ENCODE data around the gene HIPK3.
"Not testable (repeated sequence)": the region's sequence is repeated elsewhere in the genome, so short reads cannot be mapped to it uniquely, and the experiment has no call there.

The HIPK3 gene

DNA sequence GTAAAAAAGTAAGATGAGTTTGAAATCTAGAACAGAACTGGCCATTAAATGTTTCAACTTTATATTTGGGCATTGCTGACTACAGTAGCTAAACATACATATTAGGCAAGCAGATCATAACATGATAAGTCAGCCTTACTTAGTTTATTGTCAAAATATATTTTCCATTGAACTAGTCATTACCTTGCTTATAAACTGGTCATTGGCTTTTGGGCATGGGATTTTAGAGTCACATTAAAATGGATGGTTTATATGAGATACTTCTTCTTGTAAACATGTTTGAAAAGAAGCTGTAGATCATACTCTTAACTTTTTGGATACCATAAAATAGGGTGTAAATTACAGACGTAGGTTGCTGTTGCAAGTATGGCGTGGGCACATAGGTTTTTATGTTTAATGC, 2.7 kb downstream of the HIPK3 start:
- DNase-seq, result no peak

DNA sequence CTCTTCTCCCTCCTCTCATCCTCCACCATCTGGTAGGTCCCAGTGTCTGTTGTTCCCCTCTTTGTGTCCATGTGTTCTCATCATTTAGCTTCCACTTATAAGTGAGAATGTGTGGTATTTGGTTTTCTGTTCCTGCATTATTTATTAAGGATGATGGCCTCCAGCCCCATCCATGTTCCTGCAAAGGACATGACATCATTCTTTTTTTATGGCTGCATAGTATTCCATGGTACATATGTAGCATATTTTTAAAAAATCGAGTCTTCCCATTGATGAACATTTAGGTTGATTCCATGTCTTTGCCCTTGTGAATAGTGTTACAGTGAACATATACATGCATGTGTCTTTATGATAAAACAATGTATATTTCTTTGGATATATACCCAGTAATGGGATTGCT, 4.2 kb downstream of the HIPK3 start:
- not testable (repeated sequence) for DNase-seq

DNA sequence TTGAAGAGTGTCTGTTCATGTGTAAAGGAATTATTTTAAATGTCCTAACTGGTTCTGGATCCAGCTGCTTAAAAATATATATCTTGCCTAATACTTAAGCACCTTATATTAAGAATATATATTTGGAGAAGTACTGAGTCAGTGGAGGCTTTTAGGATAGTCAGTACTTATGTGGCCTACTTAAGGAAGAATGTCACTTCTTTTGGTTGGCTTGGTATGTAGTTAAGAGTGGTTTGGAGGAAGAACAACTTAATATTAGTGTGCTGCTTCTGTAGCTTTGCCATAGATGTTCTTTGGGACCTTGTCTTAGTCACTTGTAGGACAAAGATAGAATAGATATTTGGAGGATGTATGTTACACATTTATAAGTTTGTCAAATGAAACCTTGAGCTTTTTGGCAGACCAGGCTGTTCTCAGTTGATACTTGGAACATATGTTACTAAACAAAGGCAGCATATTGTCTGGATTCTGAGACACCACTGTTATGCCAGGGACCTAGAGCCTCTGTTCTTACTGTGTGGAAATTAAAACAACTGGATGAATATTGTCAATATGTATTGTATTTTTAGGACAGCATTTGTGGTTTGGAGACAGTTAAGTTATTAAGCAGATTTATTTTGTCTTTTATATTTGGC, 4.9 kb downstream of the HIPK3 start:
- DNase-seq, result no peak

DNA sequence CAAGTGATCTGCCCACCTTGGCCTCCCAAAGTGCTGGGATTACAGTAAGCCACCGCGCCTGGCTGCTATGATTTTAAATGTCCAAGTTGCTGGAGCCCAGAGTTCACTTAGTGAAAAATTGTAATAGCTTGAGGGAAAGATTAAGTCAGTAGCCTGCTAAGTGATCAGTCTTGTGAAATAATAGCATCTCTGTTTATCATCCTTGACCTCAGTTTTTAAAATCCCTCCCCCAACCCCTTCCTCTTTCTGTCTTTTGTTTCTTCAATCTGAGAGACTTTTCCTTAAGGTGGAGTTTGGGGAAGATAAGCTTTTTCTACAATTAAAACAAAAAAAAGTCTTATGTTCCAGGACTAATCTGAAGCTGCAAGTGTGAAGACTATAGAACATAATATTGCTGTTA, 6.4 kb downstream of the HIPK3 start:
- no peak for DNase-seq

DNA sequence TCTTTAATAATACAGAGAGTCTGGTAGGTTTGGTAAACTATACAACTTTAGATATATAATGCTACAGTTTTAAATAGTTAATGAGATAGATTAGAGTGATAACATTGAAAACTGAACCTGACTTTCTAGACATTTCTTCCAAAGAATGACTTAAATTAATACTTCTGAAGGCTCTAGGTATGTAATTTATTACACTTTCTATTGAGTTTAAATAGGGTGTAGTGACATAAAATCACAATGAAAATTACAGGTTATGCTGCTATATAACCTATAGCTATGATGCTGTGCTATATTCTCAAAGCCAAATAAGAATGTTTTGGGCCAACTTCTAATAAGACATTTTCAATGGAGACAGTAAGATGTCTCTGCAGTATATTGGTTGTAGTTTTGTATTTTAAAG, 7.7 kb downstream of the HIPK3 start:
- no peak for DNase-seq

DNA sequence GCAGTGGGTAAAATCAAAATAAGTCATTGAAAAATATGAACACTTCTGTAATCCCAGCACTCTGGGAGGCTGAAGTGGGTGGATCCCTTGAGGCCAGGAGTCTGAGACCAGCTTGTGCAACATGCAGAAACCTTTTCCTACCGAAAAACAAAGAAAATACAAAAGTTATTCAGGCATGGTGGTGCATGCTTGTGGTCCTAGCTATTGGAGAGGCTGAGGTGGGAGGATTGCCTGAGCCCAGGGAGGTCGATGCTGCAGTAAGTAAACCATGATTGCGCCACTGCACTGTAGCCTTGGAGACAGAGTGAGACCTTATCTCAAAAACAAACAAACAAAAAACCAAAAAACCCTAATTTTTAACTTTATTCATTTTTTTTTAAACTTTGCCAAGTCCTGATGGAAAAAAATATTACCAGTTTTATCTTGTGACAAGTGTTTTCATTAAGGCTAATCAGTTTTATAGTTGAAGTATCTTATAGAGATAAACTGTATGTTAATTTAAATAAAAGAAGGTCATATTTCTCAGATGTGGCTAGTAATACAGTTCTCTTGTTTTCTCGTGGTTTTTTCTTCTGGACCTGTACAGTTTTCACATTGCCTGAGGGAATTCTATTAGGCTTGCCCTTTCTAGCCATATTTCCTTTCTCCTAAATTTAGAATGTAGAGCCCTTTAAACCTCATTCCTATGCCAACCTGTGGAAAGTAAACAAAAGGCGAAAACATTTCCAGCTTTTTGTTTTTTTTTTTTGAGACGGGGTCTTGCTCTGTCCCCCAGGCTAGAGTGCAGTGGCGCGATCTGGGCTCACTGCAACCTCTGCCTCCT, 9.4 kb downstream of the HIPK3 start:
- DNase-seq, result no peak

DNA sequence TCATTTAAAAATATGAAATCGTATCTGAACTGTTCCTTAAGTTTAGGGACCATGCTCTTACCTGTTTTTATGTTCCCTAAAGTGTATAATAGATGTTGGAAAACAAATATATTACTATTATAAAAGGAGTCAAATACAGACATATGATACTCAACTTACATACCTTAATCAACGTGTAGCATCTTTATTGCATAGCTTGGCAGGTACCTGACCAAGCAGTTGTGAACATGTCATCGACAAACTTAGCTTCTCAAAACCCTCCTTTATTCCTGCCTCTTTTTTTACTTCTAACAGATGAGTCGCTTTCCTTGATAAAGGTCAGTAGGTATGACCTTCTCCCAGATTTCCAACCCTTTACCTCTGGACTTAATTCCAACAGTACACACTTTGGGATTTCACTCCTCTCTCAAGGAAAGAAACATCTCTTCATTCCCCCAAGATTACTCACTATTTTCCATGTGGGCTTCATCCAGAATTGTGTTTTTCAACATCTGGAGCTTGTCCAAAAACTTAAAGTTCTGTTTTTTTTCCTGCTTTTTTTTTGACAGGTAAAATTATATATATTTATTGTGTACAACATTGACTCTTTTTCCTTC, 11.9 kb downstream of the HIPK3 start:
- DNase-seq, result no peak

DNA sequence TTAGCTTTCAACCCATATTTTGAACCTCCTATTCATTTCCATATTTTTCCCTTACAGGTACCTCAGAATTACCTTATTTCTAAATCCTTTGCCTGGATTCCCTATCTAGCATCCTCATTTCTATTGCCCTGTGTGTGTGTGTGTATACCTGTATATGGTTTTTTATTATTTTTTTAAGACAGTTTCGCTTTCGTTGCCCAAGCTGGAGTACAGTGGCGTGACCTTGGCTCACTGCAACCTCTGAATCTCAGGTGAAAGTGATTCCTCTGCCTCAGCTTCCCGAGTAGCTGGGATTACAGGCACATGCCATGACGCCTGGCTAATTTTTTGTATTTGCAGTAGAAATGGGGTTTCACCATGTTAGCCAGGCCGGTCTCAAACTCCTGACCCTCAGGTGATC, 12.6 kb downstream of the HIPK3 start:
- DNase-seq, result no peak

DNA sequence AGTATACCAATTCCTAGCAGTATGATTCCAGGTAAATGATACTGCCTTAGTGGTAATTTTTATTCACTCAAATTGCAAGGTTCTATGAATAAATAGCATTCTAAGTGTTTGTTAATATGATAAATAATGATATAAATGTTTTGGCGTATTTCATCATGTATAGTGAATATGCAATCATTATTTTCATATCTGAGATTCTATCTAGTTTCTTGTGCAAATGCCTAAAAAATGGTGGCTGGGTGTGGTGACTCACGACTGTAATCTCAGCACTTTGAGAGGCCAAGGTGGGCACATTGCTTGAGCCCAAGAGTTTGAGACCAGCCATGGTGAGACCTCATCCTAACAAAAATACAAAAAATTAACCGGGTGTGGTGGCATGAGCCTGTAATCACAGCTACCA, 13.9 kb downstream of the HIPK3 start:
- no peak for DNase-seq

DNA sequence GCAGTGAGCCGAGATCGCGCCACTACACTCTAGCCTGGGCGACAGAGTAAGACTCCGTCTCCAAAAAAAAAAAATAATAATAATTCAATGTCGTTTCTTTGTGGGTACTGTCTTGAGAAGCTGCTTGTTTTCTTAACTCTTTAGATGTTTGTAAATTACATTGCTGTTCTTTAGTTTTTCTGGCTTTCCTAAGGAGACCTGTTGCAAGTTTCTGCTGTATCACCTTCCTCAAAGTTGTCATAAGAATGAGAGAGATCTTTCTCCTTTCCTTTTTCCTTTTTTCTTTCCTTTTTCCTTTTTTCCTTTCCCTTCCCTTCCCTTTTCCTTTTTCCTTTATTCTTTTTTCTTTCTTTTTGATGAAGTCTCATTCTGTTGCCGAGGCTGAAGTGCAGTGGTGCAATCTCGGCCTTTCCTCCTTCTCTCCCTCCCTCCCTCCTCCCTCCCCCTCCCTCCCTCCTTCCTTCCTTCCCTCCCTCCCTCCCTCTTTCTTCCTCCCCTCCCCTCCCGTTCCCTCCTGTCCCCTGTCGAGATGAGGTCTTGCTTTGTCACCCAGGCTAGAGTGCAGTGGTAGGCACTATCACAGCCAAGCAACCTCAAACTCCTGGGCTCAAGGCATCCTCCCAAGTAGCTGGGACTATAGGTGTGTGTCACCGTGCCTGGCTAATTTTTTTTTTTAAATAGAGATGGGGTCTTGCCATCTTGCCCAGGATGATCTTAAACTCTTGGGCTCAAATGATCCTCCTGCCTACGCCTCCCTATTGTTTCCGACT, 15.3 kb downstream of the HIPK3 start:
- no peak for DNase-seq

DNA sequence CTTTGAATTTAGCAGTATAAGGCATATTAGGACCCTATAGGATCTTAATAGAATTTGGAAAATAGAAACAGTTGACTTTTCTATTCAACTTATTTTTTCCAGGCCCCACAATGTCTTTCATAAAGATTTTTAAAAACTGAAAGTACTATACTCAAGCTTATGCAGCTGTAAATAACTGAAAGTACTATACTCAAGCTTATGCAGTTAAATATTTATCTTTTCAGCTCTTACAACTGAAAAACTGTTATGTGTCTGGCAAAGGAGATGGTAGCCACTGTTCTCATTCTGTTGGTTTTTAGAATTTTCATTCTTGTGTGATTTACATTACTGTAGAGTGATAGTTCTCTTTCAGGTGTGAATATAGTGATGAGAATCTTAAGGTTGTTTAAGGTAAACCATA, 16.5 kb downstream of the HIPK3 start:
- no peak for DNase-seq

DNA sequence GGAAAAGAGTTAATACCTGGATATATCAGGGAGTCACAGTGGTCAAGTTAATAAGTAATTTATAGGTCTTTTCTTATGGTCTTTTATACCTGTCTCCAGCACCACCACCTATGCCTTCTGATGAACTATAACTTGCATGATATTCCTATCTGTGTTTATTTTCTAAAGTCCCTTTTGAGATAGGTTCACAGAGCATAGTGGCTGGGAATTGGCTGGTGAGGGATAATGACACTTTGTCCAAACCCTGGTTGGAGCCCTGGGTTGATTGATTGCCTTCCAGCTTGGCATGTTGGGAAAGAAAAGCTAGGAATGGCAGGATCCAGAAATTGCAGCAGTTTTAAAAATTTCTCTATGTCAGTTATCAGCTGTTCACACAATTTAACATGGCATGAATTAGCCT, 23.2 kb downstream of the HIPK3 start:
- DNase-seq, result no peak

DNA sequence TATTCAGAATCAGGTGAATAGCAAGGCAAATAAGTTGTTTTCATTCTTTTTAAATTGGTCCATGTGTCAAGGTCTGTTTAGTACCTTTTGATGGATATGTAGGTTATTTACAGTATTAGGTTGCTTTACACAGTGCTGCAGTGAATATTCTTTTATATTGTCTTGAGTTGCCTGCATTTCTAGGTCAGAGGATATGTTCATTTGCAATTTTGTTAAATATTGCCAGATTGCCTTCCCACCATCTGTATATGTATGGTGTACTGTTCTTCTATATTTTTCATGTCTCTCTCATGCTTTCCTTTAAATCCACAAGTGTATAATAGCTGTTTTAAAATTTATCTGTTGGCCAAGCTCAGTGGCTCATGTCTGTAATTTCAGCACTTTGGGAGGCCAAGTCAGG, 24.6 kb downstream of the HIPK3 start:
- DNase-seq, result no peak

DNA sequence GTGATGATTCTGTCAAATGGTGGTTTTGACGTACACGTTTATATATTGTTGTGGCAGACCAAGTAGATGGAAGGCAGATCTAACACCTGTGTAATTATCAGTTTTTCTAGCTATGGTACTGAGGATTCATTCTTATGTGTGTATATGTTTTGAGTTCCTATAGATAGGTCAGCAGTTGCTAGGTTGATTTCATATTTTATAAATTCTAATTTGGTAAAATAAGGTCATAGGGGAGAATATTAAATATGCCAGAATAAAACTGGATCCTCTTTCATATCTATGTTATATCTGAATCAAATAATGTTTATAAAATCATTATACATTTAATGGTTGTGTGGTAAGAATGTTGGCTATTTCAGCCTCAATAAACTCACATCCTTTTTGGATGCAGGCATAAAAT, 27.6 kb downstream of the HIPK3 start:
- no peak for DNase-seq

DNA sequence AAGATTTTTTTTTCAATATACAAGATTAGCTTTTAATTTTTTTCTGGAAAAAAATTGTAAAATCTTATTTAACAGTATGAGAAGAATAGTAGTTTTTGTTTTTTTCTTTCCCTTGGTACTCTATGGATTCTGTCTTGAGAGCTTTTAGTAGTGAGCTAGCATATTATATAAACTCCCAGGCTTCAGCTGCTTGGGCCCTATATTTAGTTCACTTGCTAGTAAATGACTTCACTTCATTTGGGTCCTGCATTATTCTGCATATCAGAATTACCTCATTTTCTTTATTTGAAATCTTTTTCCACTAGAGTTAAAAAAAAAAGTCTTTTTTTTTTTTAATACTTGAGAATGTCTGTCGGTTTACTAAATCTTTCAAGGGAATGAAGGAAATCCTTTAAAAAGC, 33.1 kb downstream of the HIPK3 start:
- no peak for DNase-seq

DNA sequence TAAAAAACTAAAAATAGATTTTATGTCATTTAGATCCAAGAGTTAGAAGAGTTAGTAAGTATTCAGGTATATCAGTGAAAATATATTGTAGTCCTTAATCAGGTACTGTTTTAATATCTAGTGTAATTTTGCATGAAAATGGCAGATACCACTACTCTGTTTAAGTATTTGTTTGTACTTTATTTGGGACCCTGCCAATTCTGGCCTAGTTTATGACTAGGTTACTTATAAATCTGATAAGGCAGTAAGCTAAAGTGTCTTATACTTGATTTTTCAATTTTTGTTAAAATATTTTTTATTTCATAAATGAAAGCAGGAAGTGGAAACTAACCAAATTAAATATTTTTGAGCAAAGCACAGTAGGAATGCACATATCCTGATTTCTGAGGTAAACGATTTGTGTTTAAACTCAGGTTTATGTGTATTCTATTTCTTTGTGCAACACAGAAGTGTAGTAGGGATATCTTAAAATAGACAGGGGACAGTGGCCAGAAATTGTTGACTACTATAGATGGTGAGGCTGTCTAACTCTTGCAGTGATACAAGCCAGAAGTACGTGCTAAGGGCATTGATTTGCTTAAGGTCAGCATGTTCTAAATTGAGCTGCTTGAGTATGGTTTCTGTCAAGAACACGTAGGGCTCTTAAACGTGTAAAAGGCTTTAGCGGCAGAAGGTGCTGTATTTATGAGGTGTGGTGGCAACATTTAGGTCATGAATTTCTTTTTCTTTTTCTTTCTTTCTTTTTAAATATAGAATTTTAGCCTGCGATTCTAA, 34.0 kb downstream of the HIPK3 start:
- DNase-seq, result no peak

DNA sequence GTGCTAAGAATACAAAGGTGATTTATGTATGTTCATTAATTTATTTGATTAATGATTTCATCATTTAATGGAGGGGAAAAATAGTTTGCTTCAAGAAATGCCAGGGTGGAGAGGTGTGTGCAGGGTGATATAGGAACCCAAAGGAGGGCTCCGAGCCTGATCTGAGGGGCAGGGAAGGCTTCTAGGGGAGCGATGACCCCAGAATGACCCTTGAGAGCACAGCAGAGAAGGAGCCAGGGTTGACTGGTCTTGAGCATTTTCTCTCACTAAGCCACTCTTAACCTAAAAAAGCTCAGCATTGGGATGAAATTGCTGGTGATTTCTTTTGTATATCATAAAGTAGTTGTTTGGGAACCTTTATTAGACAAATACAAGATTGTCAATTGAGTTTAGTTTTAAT, 35.1 kb downstream of the HIPK3 start:
- DNase-seq, result no peak

DNA sequence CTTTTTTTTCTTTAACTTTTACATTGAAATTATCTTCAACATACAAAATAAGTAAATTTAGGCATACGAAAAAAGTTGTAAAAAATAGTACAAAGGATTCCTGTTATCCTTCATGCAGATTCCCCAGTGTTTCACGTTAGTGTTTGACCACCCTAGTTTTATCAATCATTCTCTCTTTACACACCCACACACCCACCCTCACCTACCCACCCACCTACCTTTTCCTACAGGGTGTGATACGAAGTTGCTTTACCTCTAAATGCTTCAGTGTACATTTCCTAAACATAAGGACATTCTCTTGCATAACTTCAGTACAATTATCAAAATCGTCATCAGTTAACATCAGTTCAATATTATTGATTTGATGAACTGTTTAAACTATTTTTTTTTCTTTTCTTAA, 37.0 kb downstream of the HIPK3 start:
- no peak for DNase-seq

DNA sequence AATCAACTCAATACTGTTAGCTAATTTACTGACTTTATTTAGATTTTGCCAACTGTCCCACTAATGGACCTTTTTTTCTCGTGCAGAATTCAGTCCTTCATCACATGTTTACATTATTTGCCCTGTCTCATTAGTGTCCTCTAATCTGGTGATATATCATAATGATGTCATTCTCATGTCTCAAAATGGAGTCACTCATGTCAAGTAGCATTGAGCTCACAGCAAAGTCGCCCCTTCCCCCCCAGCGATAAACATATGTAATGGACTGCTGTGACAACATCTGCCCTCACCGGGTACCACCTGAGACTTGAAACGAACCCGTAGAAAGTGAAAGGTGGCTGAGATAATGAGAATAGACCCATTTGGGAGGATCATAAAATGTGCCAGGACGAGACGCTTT, 37.6 kb downstream of the HIPK3 start:
- DNase-seq, result no peak

DNA sequence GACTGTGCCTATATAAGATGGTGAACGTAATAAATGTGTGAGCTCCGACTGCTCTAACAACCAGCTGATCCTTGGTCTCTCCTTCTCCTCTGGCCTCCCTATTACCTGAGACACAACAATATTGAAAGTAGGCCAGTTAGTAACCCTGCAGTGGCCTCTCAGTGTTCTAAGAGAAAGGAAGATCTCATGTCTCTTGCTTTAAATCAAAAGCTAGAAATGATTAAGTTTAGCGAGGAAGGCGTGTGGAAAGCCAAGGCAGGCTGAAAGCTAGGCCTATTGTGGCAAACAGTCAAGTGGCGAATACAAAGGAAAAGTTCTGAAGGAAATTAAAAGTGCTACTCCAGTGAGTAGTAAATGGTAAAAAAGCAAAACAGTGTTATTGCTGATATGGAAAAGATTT, 39.5 kb downstream of the HIPK3 start:
- DNase-seq, result no peak

DNA sequence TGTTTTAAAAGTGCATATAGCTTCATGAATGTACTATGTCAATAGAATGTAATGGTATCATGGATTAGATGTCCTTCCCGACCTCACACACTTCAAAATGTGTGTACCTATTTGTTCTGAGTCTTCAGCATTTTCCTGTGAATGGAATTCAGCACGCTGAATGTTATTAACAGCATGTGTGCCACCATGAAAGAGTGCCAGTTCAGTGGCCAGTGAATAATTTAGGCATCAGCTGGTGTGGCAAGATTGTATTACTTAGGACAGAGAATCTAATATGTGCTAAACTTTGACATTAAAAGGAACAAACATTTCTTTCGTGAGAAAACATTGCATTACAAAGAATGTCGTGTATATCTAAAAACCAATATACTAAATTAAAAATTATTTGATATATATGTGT, 46.4 kb downstream of the HIPK3 start:
- DNase-seq, result no peak

DNA sequence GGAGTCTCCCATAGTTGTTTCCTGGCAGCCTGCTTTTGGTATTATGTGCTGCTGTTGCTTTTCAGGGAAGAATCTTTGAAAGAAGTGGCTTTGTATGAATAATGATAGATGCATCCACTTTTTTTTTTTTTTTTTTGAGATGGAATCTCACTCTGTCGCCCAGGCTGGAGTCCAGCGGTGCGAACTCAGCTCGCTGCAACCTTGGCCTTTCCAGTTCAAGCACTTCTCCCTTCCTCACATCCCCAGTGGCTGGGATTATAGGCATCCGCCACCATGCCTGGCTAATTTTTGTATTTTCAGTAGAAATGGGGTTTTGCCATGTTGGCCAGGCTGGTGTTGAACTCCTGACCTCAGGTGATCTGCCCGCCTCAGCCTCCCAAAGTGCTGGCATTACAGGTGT, 49.6 kb downstream of the HIPK3 start:
- not testable (repeated sequence) for DNase-seq

DNA sequence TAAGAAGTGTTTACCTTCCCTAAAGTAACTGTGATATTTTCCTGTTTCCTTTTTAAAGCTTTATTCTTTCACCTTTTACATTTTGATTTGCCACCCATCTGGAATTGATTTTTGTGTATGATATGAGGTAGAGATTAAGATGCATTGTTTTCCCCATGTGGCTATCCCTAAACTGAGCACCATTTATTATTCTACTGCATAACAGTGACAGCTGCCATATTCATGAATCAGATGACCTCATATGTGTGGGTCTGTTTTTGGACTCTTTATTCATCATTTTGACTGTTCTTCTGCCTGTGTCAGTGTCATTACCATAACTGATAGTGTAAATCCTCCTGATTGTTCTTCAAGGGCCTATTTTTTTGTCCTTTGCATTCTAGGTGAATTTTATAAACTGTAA, 50.8 kb downstream of the HIPK3 start:
- DNase-seq, result no peak

Measured in SHP77 (cell line).